GM23248 (cell line): ENCODE data around the gene TTC3.

Experiments
- EZH2 ChIP-seq: fragments of 200-600 bp; sonication (generic); IDR thresholded peaks from 2 replicates; pipeline ENCODE4 v1.6.1; 2018; ENCODE audit warnings: antibody characterized with exemption, mild to moderate bottlenecking; ENCODE audit not compliant: insufficient read depth, poor library complexity, severe bottlenecking
- EZH2phosphoT487 ChIP-seq: fragments of 200-600 bp; sonication (generic); IDR thresholded peaks from 2 replicates; pipeline ENCODE4 v1.6.1; 2018; ENCODE audit warnings: antibody characterized with exemption, moderate library complexity, mild to moderate bottlenecking, low read depth; ENCODE audit not compliant: insufficient read depth

DNA sequence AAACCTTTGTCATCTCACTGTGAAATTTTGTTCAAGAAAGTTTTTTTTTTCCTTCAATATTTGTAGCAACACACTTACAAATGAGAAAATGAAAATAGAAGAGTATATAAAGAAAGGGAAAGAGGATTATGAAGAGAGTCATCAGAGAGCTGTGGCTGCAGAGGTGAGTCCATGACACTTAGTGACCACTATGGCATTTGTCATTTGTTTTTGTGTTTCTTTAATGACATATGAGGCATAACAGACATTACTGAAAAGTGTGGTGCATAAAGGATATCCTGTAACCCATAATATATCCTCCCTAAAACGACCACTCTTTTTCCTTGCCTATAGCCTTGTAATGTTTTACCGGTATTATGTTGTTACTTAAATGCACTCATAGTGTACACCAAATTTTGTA is 113.9 kb downstream of the TTC3 start:
- TF ChIP-seq EZH2, result no peak
- TF ChIP-seq EZH2phosphoT487, result no peak
